GM12875 (cell line): ENCODE results near the gene UBALD2.

Experiments
- H3K4me3 ChIP-seq: one replicate; pipeline ENCODE4 v1.5.1; 2011; ENCODE audit warnings: low read depth, low read length, control low read depth
- TF ChIP-seq, protein P1 (sequence below): IDR thresholded peaks from 2 replicates; pipeline ENCODE4 v1.5.1; 2011; ENCODE audit warnings: low read depth, mild to moderate bottlenecking, control low read depth, inconsistent platforms, low read length, moderate library complexity, borderline replicate concordance; ENCODE audit not compliant: insufficient read depth

Gene UBALD2

DNA sequence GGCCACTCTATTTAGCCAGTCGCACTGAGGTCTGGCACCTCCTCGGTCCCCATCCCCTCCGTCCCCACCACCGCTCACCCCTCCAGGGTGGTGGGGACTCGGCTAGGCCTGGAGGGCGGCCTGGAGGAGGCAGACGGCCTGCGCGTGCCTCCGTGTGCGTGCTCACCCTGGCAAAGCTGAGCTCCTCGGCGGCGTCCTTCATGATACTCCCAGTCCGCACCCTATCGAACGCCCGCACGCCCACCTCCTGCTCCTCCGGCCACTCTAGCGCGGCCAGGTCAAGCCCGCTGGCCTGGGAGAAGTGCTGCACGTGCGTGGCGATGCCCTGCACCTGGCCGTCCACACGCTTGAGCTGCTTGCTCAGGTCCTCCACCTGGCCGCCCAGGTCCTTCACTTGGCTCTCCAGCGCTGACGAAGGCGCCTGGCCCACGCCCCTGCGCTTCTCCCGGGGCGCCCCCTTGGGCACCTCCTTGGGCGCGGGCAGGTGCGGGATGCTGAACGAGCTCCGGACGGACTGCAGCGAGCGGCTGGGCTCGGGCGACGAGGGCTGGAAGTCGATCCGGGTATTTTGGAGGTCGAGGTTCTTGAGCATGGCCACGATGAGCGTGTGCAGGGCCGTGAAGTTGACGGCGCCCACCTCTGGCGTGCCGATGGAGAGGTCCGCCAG is 42.3 kb downstream of the UBALD2 start:
- TF ChIP-seq, protein P1, sequence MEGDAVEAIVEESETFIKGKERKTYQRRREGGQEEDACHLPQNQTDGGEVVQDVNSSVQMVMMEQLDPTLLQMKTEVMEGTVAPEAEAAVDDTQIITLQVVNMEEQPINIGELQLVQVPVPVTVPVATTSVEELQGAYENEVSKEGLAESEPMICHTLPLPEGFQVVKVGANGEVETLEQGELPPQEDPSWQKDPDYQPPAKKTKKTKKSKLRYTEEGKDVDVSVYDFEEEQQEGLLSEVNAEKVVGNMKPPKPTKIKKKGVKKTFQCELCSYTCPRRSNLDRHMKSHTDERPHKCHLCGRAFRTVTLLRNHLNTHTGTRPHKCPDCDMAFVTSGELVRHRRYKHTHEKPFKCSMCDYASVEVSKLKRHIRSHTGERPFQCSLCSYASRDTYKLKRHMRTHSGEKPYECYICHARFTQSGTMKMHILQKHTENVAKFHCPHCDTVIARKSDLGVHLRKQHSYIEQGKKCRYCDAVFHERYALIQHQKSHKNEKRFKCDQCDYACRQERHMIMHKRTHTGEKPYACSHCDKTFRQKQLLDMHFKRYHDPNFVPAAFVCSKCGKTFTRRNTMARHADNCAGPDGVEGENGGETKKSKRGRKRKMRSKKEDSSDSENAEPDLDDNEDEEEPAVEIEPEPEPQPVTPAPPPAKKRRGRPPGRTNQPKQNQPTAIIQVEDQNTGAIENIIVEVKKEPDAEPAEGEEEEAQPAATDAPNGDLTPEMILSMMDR = no peak

DNA sequence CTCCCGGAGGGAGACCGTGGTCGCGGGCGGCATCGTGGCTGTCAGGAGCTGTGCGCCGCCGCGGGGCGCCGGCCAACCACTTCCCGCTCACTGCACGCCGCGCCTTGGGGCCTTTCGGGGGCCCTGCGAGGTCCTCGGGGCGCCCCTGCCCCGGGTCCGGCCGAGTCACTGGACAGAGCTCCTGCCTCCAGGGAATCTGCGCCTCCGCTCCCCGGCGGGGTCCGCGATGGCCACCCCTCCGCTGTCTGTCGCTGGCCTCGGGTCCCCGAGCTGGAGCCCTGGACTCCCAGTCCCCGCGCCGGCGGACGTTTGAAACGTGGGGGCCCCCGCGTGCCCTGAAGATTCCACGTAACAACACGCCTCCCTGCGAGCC is 42.8 kb downstream of the UBALD2 start, which contains the start of gene QRICH2:
Gene QRICH2, minus strand, starts transcription at position 311 of the 373 bp plus-strand sequence. Its CDS starts 278 bp downstream, at position 33.
- no peak within 1 kb of the TSS for H3K4me3 ChIP-seq

More for the DNA sequence above, 42.3 kb downstream of the UBALD2 start:
- no peak overlapping the region for H3K4me3 ChIP-seq

DNA sequence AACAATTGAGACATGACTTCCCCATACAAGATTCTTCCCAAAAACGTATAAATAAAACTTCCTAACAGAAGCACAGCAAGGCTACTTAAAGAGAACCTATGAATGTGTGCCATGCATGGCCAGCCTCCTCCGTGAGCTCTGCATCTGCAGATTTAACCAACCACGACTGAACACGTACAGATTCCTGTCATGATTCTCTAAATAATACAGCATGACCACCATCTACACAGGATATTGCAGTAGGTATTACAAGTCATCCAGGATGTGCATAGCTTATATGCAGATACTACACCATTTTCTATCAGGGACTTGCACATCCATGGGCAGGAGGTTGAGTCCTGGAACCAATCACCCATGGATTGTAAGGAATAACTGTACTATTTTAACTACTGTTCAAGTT is 44.3 kb downstream of the UBALD2 start:
- H3K4me3 ChIP-seq = no peak overlapping the region
- TF ChIP-seq, protein P1 = no peak

More for the DNA sequence above, 42.8 kb downstream of the UBALD2 start, which contains the start of gene QRICH2:
- TF ChIP-seq, protein P1 = no peak

DNA sequence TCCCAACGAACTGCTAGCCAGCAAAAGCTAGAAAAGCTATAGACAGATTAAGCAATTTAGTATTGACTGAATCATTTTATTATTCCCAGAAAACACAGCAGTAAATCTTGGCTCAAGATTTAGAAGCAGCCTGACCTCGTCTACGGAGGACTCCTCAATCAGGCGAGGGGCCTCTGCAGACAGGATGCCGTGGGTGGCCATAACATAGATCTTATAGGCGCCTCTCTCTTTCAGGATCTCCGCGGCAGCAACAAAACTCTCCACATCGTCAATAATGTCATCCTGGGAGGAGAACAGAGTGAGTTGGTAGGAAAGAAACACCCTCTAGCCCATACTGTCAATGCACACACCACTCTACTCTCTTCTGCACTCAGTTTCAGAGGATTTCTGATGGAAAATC is 47.6 kb downstream of the UBALD2 start:
- TF ChIP-seq, protein P1 = no peak
- H3K4me3 ChIP-seq = no peak overlapping the region

DNA sequence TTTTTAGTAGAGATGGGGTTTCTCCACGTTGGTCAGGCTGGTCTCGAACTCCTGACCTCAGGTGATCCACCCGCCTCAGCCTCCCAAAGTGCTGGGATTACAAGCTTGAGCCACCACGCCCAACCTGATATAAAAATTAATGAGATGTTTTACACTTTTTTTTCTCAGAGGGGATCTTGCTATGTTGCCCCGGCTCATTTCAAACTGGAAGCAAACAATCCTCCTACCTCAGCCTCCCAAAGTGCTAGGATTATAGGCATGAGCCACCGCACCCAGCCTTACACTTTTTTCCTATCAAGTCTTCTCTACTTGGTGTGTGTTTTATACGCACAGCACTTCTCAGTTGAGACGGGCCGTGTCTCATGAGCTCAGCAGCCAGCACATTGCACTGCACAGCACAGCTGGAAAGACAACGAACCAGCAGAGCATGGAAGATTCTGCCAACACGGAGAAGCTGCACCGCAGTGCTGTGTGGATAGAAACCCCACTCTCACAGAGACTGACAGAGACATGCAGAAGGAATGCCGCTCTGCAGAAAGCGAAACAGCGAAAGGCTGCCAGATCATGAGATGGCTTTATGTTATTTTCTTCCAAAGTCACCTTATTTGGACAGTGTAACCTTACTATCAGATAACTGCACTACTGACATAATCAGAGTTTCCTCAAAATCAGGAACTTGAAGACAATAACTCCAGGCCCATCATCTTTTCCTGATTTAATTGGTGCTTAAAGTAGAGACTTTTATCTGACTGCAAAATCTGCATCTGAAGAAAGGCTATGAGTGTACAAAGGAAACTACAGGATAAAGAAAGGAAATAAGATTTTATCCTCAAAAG is 49.5 kb downstream of the UBALD2 start:
- TF ChIP-seq, protein P1 = no peak
- H3K4me3 ChIP-seq = no peak overlapping the region

DNA sequence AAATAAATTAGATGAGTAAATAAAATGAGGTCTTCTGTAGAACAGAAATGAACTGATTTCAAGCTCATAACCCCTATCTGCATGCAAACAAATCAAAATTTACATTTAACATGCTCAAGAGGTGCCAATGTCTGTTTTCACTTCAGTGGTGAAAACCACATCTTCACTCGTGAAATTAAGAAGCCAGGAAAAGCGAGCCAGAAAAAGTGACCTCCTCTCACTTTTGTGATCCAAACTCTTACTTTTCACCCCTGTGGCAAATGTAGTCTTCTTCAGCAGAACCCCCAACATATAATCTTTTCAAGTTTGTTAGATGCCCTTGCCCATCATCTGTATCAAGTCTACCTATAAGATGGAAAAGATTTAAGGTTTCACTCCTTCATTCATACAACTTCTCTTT is 52.4 kb downstream of the UBALD2 start:
- no peak overlapping the region for H3K4me3 ChIP-seq
- TF ChIP-seq, protein P1 = no peak

DNA sequence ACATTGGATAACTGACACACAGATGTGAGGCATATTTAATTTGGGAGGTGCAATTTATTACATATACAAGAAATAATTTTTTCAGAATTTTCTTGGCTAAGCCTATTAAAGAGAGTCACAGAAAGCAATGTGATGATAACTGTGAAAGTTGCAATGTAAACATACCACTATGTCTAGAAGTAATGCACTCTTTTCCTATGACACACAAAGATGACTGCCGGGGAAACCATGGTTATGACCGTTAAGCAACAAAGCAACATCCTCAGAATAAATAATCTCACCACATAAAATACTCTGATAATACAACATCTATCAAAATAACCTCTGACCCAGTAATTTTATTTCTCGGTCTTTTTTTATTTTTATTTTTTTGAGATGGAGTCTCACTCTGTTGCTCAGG is 53.4 kb downstream of the UBALD2 start:
- TF ChIP-seq, protein P1 = no peak
- no peak overlapping the region for H3K4me3 ChIP-seq
